ENCODE data around the gene VSIG10.
"Not testable (repeated sequence)": the region's sequence is repeated elsewhere in the genome, so short reads cannot be mapped to it uniquely, and the experiment has no call there.

Gene VSIG10

DNA sequence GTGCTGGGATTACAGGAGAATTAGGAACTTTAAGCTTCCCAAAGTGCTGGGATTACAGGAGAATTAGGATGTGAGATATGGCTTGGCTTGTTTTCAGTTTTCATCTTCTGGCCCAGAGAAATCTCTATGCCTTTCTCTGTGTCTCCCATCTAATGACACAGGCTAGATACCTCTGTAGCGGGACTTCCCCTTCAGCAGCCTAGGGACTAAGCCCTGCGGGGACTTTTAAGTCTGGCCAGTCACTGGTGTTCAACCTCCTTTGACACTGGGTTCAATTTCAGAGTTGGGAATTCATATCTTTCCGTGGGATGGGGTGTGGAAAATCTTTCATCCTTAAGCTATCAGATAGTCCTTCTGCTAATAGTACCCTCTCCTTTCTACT lies 81.1 kb downstream of the VSIG10 start:
- Mint-ChIP-seq H3K36me3 (peaks cover 60% of the 10 kb centered on the region), H3K9me3 (no peaks in the 10 kb centered on the region), H3K27ac (peak overlapping the region; percentile 47), H3K4me1 (peaks cover 14% of the 10 kb centered on the region), H3K27me3 (no peaks in the 10 kb centered on the region), H3K4me3 (no peak overlapping the region)
- CTCF ChIA-PET, result no interaction called here
- DNase-seq, result no peak

GRCh38 chr12:118022097-118022727 lies 81.6 kb downstream of the VSIG10 start:
- peaks cover 58% of the 10 kb centered on the region for H3K36me3 Mint-ChIP-seq
- H3K9me3 Mint-ChIP-seq, H3K27me3 Mint-ChIP-seq, H3K4me3 Mint-ChIP-seq, DNase-seq, CTCF ChIA-PET: not testable (repeated sequence)
- peak overlapping the region; percentile 47 for H3K27ac Mint-ChIP-seq
- H3K4me1 Mint-ChIP-seq, result peaks cover 19% of the 10 kb centered on the region

GRCh38 chr12:118020036-118020435 lies 83.8 kb downstream of the VSIG10 start:
- Mint-ChIP-seq H3K36me3 (peaks cover 41% of the 10 kb centered on the region), H3K27me3 (peaks cover 9% of the 10 kb centered on the region), H3K27ac (no peak overlapping the region), H3K4me1 (peaks cover 31% of the 10 kb centered on the region), H3K9me3 (no peaks in the 10 kb centered on the region), H3K4me3 (no peak overlapping the region)
- CTCF ChIA-PET, result no interaction called here
- DNase-seq, result no peak

DNA sequence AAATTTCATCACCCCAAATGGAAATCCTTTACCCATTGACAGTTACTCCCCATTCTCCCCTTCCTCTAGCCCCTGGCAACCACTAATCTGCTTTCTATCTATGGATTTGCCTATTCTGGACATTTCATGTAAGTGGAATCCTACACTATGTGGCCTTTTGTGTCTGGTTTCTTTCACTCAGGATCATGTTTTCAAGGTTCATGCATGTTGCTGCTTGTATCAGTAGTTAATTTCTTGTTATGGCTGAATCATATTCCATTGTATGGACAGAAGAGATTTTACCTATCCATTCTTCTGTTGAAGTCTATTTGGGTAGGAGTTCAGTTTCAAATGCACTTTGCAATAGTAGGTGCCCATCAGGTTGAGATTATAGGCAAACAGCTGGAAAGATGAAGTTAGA lies 85.9 kb downstream of the VSIG10 start:
- peaks cover 4% of the 10 kb centered on the region for H3K9me3 Mint-ChIP-seq
- DNase-seq, result no peak
- H3K4me1 Mint-ChIP-seq, result peaks cover 31% of the 10 kb centered on the region
- H3K27me3 Mint-ChIP-seq, result peaks cover 19% of the 10 kb centered on the region
- CTCF ChIA-PET, result no interaction called here
- H3K4me3 Mint-ChIP-seq, result peak overlapping the region; percentile 87
- H3K27ac Mint-ChIP-seq, result no peak overlapping the region
- H3K36me3 Mint-ChIP-seq, result peaks cover 32% of the 10 kb centered on the region

- H3K27ac Mint-ChIP-seq, result peak within 1 kb of the TSS; percentile 84
- peaks cover 25% of the 10 kb centered on the region for H3K36me3 Mint-ChIP-seq
- peaks cover 31% of the 10 kb centered on the region for H3K4me1 Mint-ChIP-seq
- H3K27me3 Mint-ChIP-seq, result peaks cover 19% of the 10 kb centered on the region
- peaks cover 4% of the 10 kb centered on the region for H3K9me3 Mint-ChIP-seq
- H3K4me3 Mint-ChIP-seq, result peak within 1 kb of the TSS; percentile 87
- peak; percentile 99 for DNase-seq
- CTCF ChIA-PET, result interaction anchor here (0.6 to 1.5 kb wide), 3 partner anchors 19 to 780 kb away, joined by 3 to 5 read pairs (median 4); no protein-coding TSS in a partner anchor
Measured at GRCh38 chr12:118016424-118017264, 87.2 kb downstream of the VSIG10 start, which contains the start of gene RFC5. Gene RFC5, plus strand, starts transcription at chr12:118016703. Its CDS starts 125 bp downstream, at chr12:118016828.

DNA sequence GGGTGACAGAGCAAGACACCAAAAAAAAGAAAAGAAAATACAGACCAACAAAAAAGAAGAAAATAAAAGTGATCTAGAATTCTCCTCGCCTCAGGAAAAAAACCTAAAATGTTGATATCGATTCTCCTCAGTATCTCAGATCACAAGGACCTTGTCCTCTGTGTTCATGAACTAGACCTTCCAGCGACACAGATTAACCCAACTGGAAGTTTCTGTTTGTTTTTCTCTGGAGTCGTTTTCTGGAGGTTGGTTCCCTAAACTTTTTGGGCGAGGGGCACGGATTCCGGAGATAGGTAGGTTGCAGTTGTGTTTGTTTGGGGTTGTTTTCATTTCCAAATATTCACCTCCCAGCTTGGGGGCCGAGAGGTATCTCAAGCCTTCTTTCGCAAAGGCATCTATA lies 87.9 kb downstream of the VSIG10 start:
- CTCF ChIA-PET, result interaction anchor here (0.6 to 1.5 kb wide), 3 partner anchors 19 to 780 kb away, joined by 3 to 5 read pairs (median 4); no protein-coding TSS in a partner anchor
- peaks cover 19% of the 10 kb centered on the region for H3K27me3 Mint-ChIP-seq
- H3K9me3 Mint-ChIP-seq, result peaks cover 4% of the 10 kb centered on the region
- peak overlapping the region; percentile 87 for H3K4me3 Mint-ChIP-seq
- H3K4me1 Mint-ChIP-seq, result peaks cover 31% of the 10 kb centered on the region
- peaks cover 21% of the 10 kb centered on the region for H3K36me3 Mint-ChIP-seq
- H3K27ac Mint-ChIP-seq, result no peak overlapping the region
- no peak for DNase-seq

DNA sequence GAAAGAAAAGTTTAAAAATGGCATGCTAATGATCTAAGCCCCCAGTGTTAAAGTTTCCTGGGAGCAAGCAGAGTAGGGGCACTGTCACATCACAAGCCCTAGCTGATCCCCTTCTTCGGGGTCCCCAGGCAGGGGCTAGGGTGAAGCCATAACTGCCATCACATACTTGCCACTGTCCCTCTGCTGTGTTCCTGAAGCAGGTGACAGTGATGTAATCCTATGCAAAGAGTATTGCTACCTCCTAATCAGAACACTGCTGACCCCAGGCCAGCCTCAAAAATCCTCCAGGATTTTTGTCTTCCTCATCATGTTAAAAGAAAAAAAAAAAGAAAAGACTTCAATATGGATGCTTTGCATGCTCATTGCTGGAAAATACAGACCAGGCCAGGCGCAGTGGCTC lies 88.5 kb downstream of the VSIG10 start:
- Mint-ChIP-seq H3K4me1 (peaks cover 31% of the 10 kb centered on the region), H3K4me3 (no peak overlapping the region), H3K9me3 (peaks cover 4% of the 10 kb centered on the region), H3K27ac (no peak overlapping the region), H3K27me3 (peaks cover 19% of the 10 kb centered on the region), H3K36me3 (peaks cover 15% of the 10 kb centered on the region)
- DNase-seq, result no peak
- CTCF ChIA-PET, result no interaction called here
